Thoracic aorta (tissue), 2 donors: Measurements from ENCODE around the gene RAVER2. TPM values are rescaled to one million over a fixed set of nuclear protein-coding genes. Genes with fewer than 3 reads are reported as not detected.

ENCODE experiments used
- ATAC-seq: fragments of 150-250 bp; one replicate; pipeline ENCODE4 v1.8.0; 2017; ENCODE audit warnings: low read depth; ENCODE audit not compliant: insufficient number of reproducible peaks, low FRiP score
- DNase-seq: peaks from one replicate; pipeline ENCODE4 v3.0.0-alpha.2; 2020; ENCODE audit warnings: low spot score
- H3K27ac ChIP-seq, 2 donors: fragments of 200-600 bp; sonication (generic); 1 replicate in 1 of 2; 2 replicates in 1 of 2; pipeline ENCODE4 v1.5.1; 2016; ENCODE audit warnings: mild to moderate bottlenecking in 2 of 2, moderate library complexity in 2 of 2
- H3K27me3 ChIP-seq: fragments of 200-600 bp; sonication (generic); replicated peaks from 2 replicates; pipeline ENCODE4 v1.6.0; 2016; ENCODE audit warnings: mild to moderate bottlenecking; ENCODE audit not compliant: insufficient read depth
- H3K36me3 ChIP-seq: fragments of 200-600 bp; sonication (generic); one replicate; pipeline ENCODE4 v1.5.1; 2016
- H3K4me1 ChIP-seq, 2 donors: fragments of 200-600 bp; sonication (generic); 1 replicate in 1 of 2; 2 replicates in 1 of 2; pipeline versions ENCODE4 v1.5.1 to v1.6.0; 2016; ENCODE audit warnings: low read depth in 2 of 2, mild to moderate bottlenecking in 1 of 2; ENCODE audit not compliant: control insufficient read depth in 1 of 2
- H3K4me3 ChIP-seq: fragments of 200-600 bp; sonication (generic); 2 replicates; pipeline ENCODE4 v1.5.1; 2016; ENCODE audit warnings: mild to moderate bottlenecking
- H3K9me3 ChIP-seq: fragments of 200-600 bp; sonication (generic); 2 replicates; pipeline ENCODE4 v1.5.1; 2016
- CTCF ChIP-seq: fragments of 200-600 bp; sonication (generic); IDR thresholded peaks from one replicate; pipeline ENCODE4 v1.5.1; 2019; ENCODE audit warnings: antibody characterized with exemption
- total RNA-seq, 2 donors: library from RNA; depleted of rRNA; stranded (reverse); fragments of >200 nt; gene quantifications; one replicate each; pipeline versions ENCODE4 v1.1.0 to v1.2.3, GENCODE V29; 2016

The RAVER2 gene
- total RNA-seq, 2 donors from 2014 or later, result 17.2 to 18.3 TPM

DNA sequence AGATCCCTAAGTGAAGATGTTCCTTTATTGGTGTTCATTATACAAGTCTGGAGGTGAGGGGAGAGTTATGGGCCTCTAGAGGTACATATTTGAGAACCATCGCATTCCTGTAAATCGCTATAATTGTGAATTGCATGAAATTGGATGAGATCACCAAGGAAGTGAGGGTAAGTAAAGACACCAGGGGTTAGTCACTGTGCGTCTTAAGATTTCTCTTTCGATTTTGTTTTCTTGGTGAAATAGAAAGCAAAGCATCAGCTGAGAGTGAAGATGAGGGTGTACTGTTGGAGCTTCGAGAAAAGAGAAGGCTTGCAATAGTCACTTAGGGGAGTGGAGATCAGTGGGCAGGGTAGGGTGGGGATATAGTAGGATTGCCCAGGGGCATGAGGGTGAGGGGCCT lies 82.1 kb downstream of the RAVER2 start:
- no peak for TF ChIP-seq CTCF
- DNase-seq (no peak), ATAC-seq (no peak)
- H3K4me3 ChIP-seq, result no peak overlapping the region
- H3K36me3 ChIP-seq, result no peaks in the 10 kb centered on the region
- peaks cover 0 to 10% of the 10 kb centered on the region in 2 donors for H3K4me1 ChIP-seq
- H3K27ac ChIP-seq, result no peak overlapping the region
- no peaks in the 10 kb centered on the region for H3K27me3 ChIP-seq
- no peaks in the 10 kb centered on the region for H3K9me3 ChIP-seq

DNA sequence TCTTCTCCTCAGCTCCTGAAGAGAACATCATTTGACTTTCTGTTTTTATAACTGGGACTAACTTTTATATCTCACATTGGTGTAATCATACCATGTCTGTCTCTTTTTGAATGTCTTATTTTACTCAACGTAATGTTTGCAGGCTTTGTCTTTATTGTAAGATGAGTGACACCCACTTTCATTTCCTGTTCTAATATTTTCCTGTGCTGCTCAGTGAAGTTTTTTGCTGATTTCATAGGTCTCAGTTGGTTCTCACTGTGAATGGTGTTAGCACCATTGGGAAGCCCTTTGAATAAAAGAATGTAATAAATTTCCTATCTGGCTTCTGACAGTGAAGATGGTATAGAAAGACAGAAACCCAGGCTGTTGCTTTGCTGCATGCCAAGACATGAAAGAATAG lies 84.0 kb downstream of the RAVER2 start:
- DNase-seq (no peak), ATAC-seq (no peak)
- no peak for TF ChIP-seq CTCF
- Histone ChIP-seq H3K4me1 (peaks cover 0 to 4% of the 10 kb centered on the region in 2 donors), H3K27ac (no peak overlapping the region), H3K9me3 (no peaks in the 10 kb centered on the region), H3K27me3 (no peaks in the 10 kb centered on the region), H3K36me3 (peaks cover 10% of the 10 kb centered on the region), H3K4me3 (no peak overlapping the region)

- Histone ChIP-seq H3K9me3 (no peaks in the 10 kb centered on the region), H3K36me3 (peaks cover 10% of the 10 kb centered on the region), H3K4me3 (no peak overlapping the region), H3K27ac (no peak overlapping the region), H3K27me3 (no peaks in the 10 kb centered on the region), H3K4me1 (peaks cover 0 to 1% of the 10 kb centered on the region in 2 donors)
- no peak for TF ChIP-seq CTCF
- DNase-seq, result no peak
- no peak for ATAC-seq
Observed at GRCh38 chr1:64829411-64830029, 84.6 kb downstream of the RAVER2 start.

GRCh38 chr1:64830030-64830651 lies 85.3 kb downstream of the RAVER2 start:
- no peak for DNase-seq
- H3K9me3 ChIP-seq, result no peaks in the 10 kb centered on the region
- no peak for ATAC-seq
- no peaks in the 10 kb centered on the region for H3K4me1 ChIP-seq
- H3K27me3 ChIP-seq, result no peaks in the 10 kb centered on the region
- peaks cover 10% of the 10 kb centered on the region for H3K36me3 ChIP-seq
- no peak for TF ChIP-seq CTCF
- no peak overlapping the region for H3K4me3 ChIP-seq
- no peak overlapping the region for H3K27ac ChIP-seq

DNA sequence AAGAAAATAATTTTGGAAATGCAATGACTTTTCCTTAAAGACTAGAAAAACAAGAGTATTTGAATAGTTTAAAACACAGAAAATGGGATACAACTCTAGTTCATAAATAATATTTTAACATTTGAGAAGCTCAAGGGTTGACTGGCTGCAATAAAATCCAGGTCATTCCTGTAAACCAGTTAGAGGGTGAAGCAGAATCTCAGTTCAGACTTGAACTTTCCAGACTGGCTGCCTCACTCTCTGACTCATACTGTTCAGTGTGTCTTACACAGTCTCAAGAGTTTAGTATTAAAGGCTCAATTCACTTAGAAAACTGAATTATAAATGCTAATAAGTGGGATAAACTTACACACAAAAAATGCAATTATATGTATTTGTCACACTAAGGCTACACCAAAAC lies 89.9 kb downstream of the RAVER2 start:
- no peak overlapping the region for H3K4me3 ChIP-seq
- no peak for ATAC-seq

More for the DNA sequence above, 89.9 kb downstream of the RAVER2 start:
- no peak for DNase-seq
- H3K27me3 ChIP-seq, result no peaks in the 10 kb centered on the region
- no peaks in the 10 kb centered on the region for H3K4me1 ChIP-seq
- no peak for TF ChIP-seq CTCF
- peaks cover 23% of the 10 kb centered on the region for H3K36me3 ChIP-seq
- no peaks in the 10 kb centered on the region for H3K9me3 ChIP-seq
- no peak overlapping the region for H3K27ac ChIP-seq
